Esophagus muscularis mucosa (tissue), 4 donors: Measurements from ENCODE around the gene ACTN4. TPM values are rescaled to one million over a fixed set of nuclear protein-coding genes. Genes with fewer than 3 reads are reported as not detected.

Experiments used
- DNase-seq: peaks from one replicate; pipeline ENCODE4 v3.0.0-alpha.2; 2017; ENCODE audit errors: extremely low spot score
- H3K27ac ChIP-seq, 4 donors: fragments of 200-600 bp; sonication (generic); replicated peaks in 1 of 4; 1 replicate in 3 of 4; 2 replicates in 1 of 4; pipeline ENCODE4 v1.5.1; 2016 to 2019; ENCODE audit warnings: mild to moderate bottlenecking in 1 of 4
- H3K27me3 ChIP-seq, 4 donors: fragments of 200-600 bp; sonication (generic); one replicate each; pipeline versions ENCODE4 v1.5.1 to v1.6.0; 2016 to 2019
- H3K36me3 ChIP-seq, 4 donors: fragments of 200-600 bp; sonication (generic); one replicate each; pipeline ENCODE4 v1.5.1; 2016 to 2019
- H3K4me1 ChIP-seq, 4 donors: fragments of 200-600 bp; sonication (generic); one replicate each; pipeline ENCODE4 v1.5.1; 2016 to 2019
- H3K4me3 ChIP-seq, 4 donors: fragments of 200-600 bp; sonication (generic); 1 replicate in 2 of 4; 2 replicates in 2 of 4; pipeline ENCODE4 v1.5.1; 2016 to 2019; ENCODE audit warnings: mild to moderate bottlenecking in 4 of 4, moderate library complexity in 1 of 4
- H3K9me3 ChIP-seq, 4 donors: fragments of 200-600 bp; sonication (generic); 1 replicate in 3 of 4; 2 replicates in 1 of 4; pipeline ENCODE4 v1.5.1; 2016 to 2019
- EP300 ChIP-seq: sonication (generic); formaldehyde crosslinking; IDR thresholded peaks from one replicate; pipeline ENCODE4 v1.6.1; 2017; ENCODE audit warnings: antibody characterized with exemption
- POLR2A ChIP-seq: fragments of 450-650 bp; IDR thresholded peaks from one replicate; pipeline ENCODE4 v1.6.1; 2017; ENCODE audit warnings: antibody characterized with exemption, moderate library complexity, mild to moderate bottlenecking, low read depth
- POLR2AphosphoS5 ChIP-seq, 2 donors: sonication (generic); formaldehyde crosslinking; IDR thresholded peaks; one replicate each; pipeline ENCODE4 v1.6.1; 2017; ENCODE audit warnings: antibody characterized with exemption in 2 of 2
- WGBS: methylation state at CpG from one replicate; pipeline ENCODE4 v1.1.5; 2018; 5-methylcytosine and 5-hydroxymethylcytosine counted together
- intact Hi-C: fragments of 100-400 bp; cut with DNase I; formaldehyde crosslinking; loops from one replicate; pipeline ENCODE4 v1.15.1; 2023
- total RNA-seq, 4 donors: library from RNA; depleted of rRNA; stranded (reverse); fragments of >200 nt; gene quantifications; one replicate each; pipeline versions ENCODE4 v1.1.0 to v1.2.1, GENCODE V29; 2016
- TF ChIP-seq, protein P1 (sequence below), 3 experiments: fragments of 200-600 bp in 2 of 3; fragments of 450-650 bp in 1 of 3; sonication (generic) in 2 of 3; IDR thresholded peaks; one replicate each; pipeline ENCODE4 v1.5.1; 2017 to 2019; ENCODE audit warnings: antibody characterized with exemption in 3 of 3, mild to moderate bottlenecking in 2 of 3, moderate library complexity in 1 of 3

The ACTN4 gene
- total RNA-seq, 4 donors from 2014 or later: 416 to 816 (median 598) TPM

GRCh38 chr19:38705197-38706019, 58.0 kb downstream of the ACTN4 start:
- WGBS: 86% methylated on average over 5 of the region's 22 CpGs
- intact Hi-C loops: no loop called here
- Histone ChIP-seq H3K36me3 (peaks cover 37 to 99% (median 94%) of the 10 kb centered on the region in 4 donors), H3K27ac (peak overlapping the region; percentile 92 to 98 (median 96)), H3K9me3 (no peaks in the 10 kb centered on the region), H3K4me1 (peaks cover 87 to 100% (median 99%) of the 10 kb centered on the region in 4 donors), H3K27me3 (no peaks in the 10 kb centered on the region), H3K4me3 (no peak overlapping the region)
- TF ChIP-seq EP300 (no peak), POLR2AphosphoS5 (IDR thresholded peaks at IDR 0.05) (peak in 1 of 2 donors; percentile 12), POLR2A (no peak)
- TF ChIP-seq, protein P1, sequence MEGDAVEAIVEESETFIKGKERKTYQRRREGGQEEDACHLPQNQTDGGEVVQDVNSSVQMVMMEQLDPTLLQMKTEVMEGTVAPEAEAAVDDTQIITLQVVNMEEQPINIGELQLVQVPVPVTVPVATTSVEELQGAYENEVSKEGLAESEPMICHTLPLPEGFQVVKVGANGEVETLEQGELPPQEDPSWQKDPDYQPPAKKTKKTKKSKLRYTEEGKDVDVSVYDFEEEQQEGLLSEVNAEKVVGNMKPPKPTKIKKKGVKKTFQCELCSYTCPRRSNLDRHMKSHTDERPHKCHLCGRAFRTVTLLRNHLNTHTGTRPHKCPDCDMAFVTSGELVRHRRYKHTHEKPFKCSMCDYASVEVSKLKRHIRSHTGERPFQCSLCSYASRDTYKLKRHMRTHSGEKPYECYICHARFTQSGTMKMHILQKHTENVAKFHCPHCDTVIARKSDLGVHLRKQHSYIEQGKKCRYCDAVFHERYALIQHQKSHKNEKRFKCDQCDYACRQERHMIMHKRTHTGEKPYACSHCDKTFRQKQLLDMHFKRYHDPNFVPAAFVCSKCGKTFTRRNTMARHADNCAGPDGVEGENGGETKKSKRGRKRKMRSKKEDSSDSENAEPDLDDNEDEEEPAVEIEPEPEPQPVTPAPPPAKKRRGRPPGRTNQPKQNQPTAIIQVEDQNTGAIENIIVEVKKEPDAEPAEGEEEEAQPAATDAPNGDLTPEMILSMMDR (IDR thresholded peaks at IDR 0.05): no peak
- DNase-seq: no peak

DNA sequence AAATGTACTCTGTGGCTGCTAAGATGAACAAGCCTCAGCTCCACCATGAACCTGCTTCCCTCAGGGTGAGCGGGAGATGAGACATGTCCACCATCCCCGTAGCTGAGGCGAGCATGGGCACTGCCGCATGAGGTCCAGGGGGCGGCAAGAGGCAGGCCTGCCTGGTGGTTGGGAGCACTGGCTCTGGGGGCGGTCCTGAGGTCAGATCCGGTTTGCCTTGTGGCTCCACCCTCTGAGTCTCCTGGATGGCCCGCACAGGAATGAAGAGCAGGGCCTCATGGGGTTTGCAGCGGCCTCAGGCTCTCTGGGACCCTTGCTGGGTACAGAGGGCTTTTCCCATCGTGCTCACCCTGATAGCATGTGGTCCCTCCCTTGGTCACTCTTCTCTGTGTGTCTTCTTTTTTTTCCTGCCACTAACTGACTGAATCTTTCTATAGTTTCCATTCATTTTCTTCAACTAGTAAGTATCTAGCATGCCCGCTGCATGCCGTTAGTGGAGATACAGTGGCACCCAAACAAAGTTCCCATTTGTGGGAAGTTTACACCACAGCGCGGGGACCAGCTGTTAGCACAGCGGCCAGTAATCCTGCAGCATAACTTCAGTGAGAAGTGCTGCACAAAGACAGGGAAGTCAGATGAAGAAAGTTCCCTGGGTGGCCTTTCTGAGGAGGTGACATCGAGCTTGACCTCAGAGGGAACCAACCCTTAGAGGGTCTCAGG, 59.5 kb downstream of the ACTN4 start:
- no peaks in the 10 kb centered on the region for H3K27me3 ChIP-seq
- no peak overlapping the region for H3K4me3 ChIP-seq
- no peaks in the 10 kb centered on the region for H3K9me3 ChIP-seq
- 72% methylated on average over 12 of the region's 16 CpGs for whole genome bisulfite sequencing
- H3K4me1 ChIP-seq: peaks cover 87 to 100% (median 99%) of the 10 kb centered on the region in 4 donors
- H3K27ac ChIP-seq: peak overlapping the region; percentile 92 to 98 (median 96)
- peaks cover 41 to 100% (median 98%) of the 10 kb centered on the region in 4 donors for H3K36me3 ChIP-seq
- TF ChIP-seq POLR2A (no peak), POLR2AphosphoS5 (IDR thresholded peaks at IDR 0.05) (no peak), EP300 (no peak)
- TF ChIP-seq, protein P1 (IDR thresholded peaks at IDR 0.05): no peak
- intact Hi-C loops: no loop called here
- DNase-seq: no peak

DNA sequence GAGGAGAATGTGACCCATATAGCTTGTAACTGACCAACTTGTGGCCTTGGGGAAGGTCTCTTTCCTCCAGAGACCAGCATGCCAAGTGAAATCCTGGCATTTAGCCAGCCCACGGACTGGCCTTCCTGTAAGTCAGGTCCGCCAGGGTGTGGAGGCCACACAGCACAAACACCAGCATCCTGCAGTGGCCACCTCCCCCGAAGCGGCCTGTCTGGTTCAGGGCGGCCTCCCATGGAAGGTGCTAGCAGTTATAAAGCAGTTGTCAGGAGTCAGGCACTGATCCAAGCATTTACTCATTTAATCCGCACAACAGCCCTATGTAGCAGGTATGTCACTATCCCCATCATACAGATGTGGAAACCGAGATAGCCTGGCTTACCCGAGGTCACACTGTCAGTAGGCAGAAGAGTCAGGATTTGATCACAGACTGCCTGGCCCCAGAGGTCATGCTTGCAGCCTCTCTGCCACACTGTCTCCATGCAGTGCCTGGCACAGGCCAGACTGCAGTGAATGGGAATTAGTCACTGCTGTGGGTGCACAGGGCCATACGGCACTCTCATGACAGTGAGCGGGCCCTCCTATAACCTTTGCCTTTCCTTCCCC, 60.2 kb downstream of the ACTN4 start:
- Histone ChIP-seq H3K36me3 (peaks cover 46 to 100% (median 98%) of the 10 kb centered on the region in 4 donors), H3K4me3 (no peak overlapping the region), H3K9me3 (no peaks in the 10 kb centered on the region), H3K27me3 (no peaks in the 10 kb centered on the region), H3K27ac (peak overlapping the region; percentile 92 to 98 (median 96)), H3K4me1 (peaks cover 87 to 100% (median 99%) of the 10 kb centered on the region in 4 donors)
- intact Hi-C loops: no loop called here
- 56% methylated on average over 9 of the region's 10 CpGs for WGBS
- TF ChIP-seq POLR2AphosphoS5 (IDR thresholded peaks at IDR 0.05): peak; percentile 55 to 60
- TF ChIP-seq, protein P1 (IDR thresholded peaks at IDR 0.05): no peak
- DNase-seq: no peak

GRCh38 chr19:38708413-38709024, 61.1 kb downstream of the ACTN4 start:
- no peaks in the 10 kb centered on the region for H3K9me3 ChIP-seq
- DNase-seq: no peak
- H3K27me3 ChIP-seq: no peaks in the 10 kb centered on the region
- H3K4me1 ChIP-seq: peaks cover 95 to 100% (median 99%) of the 10 kb centered on the region in 4 donors
- intact Hi-C loops: no loop called here
- H3K27ac ChIP-seq: peak overlapping the region; percentile 92 to 98 (median 96)
- no peak for TF ChIP-seq EP300
- TF ChIP-seq, protein P1 (IDR thresholded peaks at IDR 0.05): no peak
- 59% methylated on average over 10 of the region's 10 CpGs for WGBS
- H3K4me3 ChIP-seq: no peak overlapping the region
- H3K36me3 ChIP-seq: peaks cover 46 to 100% (median 94%) of the 10 kb centered on the region in 4 donors
